ENCODE measurements around the gene MAN1A2.

The MAN1A2 gene

DNA sequence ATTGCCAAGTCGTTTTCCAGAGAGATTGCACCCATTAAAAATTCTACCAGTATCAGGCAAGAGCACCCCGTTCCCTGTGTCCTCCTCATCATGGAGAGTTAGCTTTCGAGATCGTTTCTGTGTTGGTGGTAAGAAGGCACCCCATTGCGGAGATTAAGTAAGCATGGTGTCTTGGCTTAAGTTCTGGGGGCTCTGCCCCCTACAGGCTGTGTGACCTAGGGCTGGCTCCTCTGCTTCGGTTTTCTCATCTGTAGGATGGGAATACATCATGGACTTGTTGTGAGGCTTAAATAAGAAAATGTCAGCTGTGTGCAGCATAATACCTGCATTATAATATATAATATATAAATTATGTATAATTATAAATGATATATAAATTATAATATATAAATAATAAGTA lies 201.8 kb downstream of the MAN1A2 start:
- Histone ChIP-seq H3K4me1 (ENCODE audit: control insufficient read depth, insufficient read depth, low read length) (no peaks in the 10 kb centered on the region), H3K27ac (ENCODE audit: extremely low read depth, low read depth, low read length) (no peak overlapping the region), H3K9me3 (ENCODE audit: control insufficient read depth, insufficient read depth, low read depth, low read length) (no peaks in the 10 kb centered on the region), H3K4me3 (ENCODE audit: low read depth, low read length) (no peak overlapping the region), H3K36me3 (ENCODE audit: control insufficient read depth in 2 of 2, insufficient read depth in 1 of 2, low read length in 2 of 2) (no peaks in the 10 kb centered on the region)
- POLR2A ChIA-PET: no interaction called here
- no peak for TF ChIP-seq ZNF121 (tag by site-specific recombination; IDR thresholded peaks at IDR 0.05)
- TF ChIP-seq, protein P1, sequence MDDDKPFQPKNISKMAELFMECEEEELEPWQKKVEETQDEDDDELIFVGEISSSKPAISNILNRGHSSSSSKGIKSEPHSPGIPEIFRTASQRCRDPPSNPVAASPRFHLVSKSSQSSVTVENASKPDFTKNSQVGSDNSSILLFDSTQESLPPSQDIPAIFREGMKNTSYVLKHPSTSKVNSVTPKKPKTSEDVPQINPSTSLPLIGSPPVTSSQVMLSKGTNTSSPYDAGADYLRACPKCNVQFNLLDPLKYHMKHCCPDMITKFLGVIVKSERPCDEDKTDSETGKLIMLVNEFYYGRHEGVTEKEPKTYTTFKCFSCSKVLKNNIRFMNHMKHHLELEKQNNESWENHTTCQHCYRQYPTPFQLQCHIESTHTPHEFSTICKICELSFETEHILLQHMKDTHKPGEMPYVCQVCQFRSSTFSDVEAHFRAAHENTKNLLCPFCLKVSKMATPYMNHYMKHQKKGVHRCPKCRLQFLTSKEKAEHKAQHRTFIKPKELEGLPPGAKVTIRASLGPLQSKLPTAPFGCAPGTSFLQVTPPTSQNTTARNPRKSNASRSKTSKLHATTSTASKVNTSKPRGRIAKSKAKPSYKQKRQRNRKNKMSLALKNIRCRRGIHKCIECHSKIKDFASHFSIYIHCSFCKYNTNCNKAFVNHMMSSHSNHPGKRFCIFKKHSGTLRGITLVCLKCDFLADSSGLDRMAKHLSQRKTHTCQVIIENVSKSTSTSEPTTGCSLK (tag by site-specific recombination; IDR thresholded peaks at IDR 0.05): no peak
- no peak for TF ChIP-seq SP3 (tag by site-specific recombination; IDR thresholded peaks at IDR 0.05)
- TF ChIP-seq ZNF571 (tag by site-specific recombination; IDR thresholded peaks at IDR 0.05): no peak
- TF ChIP-seq, protein P2, sequence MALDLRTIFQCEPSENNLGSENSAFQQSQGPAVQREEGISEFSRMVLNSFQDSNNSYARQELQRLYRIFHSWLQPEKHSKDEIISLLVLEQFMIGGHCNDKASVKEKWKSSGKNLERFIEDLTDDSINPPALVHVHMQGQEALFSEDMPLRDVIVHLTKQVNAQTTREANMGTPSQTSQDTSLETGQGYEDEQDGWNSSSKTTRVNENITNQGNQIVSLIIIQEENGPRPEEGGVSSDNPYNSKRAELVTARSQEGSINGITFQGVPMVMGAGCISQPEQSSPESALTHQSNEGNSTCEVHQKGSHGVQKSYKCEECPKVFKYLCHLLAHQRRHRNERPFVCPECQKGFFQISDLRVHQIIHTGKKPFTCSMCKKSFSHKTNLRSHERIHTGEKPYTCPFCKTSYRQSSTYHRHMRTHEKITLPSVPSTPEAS (tag by site-specific recombination; IDR thresholded peaks at IDR 0.05): no peak
- no peak for TF ChIP-seq ZBTB48 (tag by site-specific recombination; IDR thresholded peaks at IDR 0.05)
- no peak for TF ChIP-seq REST (tag by site-specific recombination; IDR thresholded peaks at IDR 0.05)
- TF ChIP-seq TRIM28 (IDR thresholded peaks at IDR 0.05; ENCODE audit: borderline replicate concordance, low read length): no peak
- no peak for TF ChIP-seq MZF1 (tag by site-specific recombination; IDR thresholded peaks at IDR 0.05; ENCODE audit: borderline replicate concordance)
- no peak for TF ChIP-seq BCL11B (tag by site-specific recombination; IDR thresholded peaks at IDR 0.05; ENCODE audit: low read depth)
- TF ChIP-seq ZNF837 (tag by site-specific recombination; IDR thresholded peaks at IDR 0.05): no peak
- TF ChIP-seq ZBTB17 (tag by site-specific recombination; IDR thresholded peaks at IDR 0.05): no peak
- no peak for TF ChIP-seq ZFP37 (tag by site-specific recombination; IDR thresholded peaks at IDR 0.05)
- no peak for TF ChIP-seq ZNF169 (tag by site-specific recombination; IDR thresholded peaks at IDR 0.05)
- no peak for TF ChIP-seq ZNF292 (tag by site-specific recombination; IDR thresholded peaks at IDR 0.05; ENCODE audit: borderline replicate concordance, low read depth)
- no peak for TF ChIP-seq GLI2 (tag by site-specific recombination; IDR thresholded peaks at IDR 0.05; ENCODE audit: borderline replicate concordance, low read depth)
- CTCF ChIA-PET: interaction anchor here (0.9 kb wide), 1 partner anchor 35 kb away, joined by 3 read pairs; no protein-coding TSS in a partner anchor

- Histone ChIP-seq H3K4me3 (ENCODE audit: low read depth, low read length) (no peak overlapping the region), H3K4me1 (ENCODE audit: control insufficient read depth, insufficient read depth, low read length) (no peaks in the 10 kb centered on the region), H3K36me3 (ENCODE audit: control insufficient read depth in 2 of 2, insufficient read depth in 1 of 2, low read length in 2 of 2) (no peaks in the 10 kb centered on the region), H3K9me3 (ENCODE audit: control insufficient read depth, insufficient read depth, low read depth, low read length) (no peaks in the 10 kb centered on the region), H3K27ac (ENCODE audit: extremely low read depth, low read depth, low read length) (no peak overlapping the region)
- ChIA-PET CTCF (interaction anchor here (0.7 kb wide), 1 partner anchor 59 kb away, joined by 3 read pairs; no protein-coding TSS in a partner anchor), POLR2A (no interaction called here)
- TF ChIP-seq SCRT2 (tag by site-specific recombination; IDR thresholded peaks at IDR 0.05) (no peak), ZNF23 (tag by site-specific recombination; IDR thresholded peaks at IDR 0.05; ENCODE audit: borderline replicate concordance) (no peak), ZNF132 (tag by site-specific recombination; IDR thresholded peaks at IDR 0.05; ENCODE audit: borderline replicate concordance) (no peak), SP2 (tag by site-specific recombination; IDR thresholded peaks at IDR 0.05) (no peak), ZNF214 (tag by site-specific recombination; IDR thresholded peaks at IDR 0.05; ENCODE audit: borderline replicate concordance) (no peak), GLIS1 (tag by site-specific recombination; IDR thresholded peaks at IDR 0.05) (no peak), ZNF302 (tag by site-specific recombination; IDR thresholded peaks at IDR 0.05; ENCODE audit: low read depth) (no peak), ZNF148 (tag by site-specific recombination; IDR thresholded peaks at IDR 0.05; ENCODE audit: borderline replicate concordance) (no peak), ZNF155 (tag by site-specific recombination; IDR thresholded peaks at IDR 0.05) (no peak), ZNF837 (tag by site-specific recombination; IDR thresholded peaks at IDR 0.05) (no peak), ZIC2 (tag by site-specific recombination; IDR thresholded peaks at IDR 0.05) (no peak), ZNF660 (tag by site-specific recombination; IDR thresholded peaks at IDR 0.05) (no peak), ZNF223 (tag by site-specific recombination; IDR thresholded peaks at IDR 0.05) (no peak), ZNF501 (tag by site-specific recombination; IDR thresholded peaks at IDR 0.05) (no peak)
Observed at GRCh38 chr1:117569856-117570255, 202.6 kb downstream of the MAN1A2 start.
